ENCODE data around the gene HOXB7.

DNA sequence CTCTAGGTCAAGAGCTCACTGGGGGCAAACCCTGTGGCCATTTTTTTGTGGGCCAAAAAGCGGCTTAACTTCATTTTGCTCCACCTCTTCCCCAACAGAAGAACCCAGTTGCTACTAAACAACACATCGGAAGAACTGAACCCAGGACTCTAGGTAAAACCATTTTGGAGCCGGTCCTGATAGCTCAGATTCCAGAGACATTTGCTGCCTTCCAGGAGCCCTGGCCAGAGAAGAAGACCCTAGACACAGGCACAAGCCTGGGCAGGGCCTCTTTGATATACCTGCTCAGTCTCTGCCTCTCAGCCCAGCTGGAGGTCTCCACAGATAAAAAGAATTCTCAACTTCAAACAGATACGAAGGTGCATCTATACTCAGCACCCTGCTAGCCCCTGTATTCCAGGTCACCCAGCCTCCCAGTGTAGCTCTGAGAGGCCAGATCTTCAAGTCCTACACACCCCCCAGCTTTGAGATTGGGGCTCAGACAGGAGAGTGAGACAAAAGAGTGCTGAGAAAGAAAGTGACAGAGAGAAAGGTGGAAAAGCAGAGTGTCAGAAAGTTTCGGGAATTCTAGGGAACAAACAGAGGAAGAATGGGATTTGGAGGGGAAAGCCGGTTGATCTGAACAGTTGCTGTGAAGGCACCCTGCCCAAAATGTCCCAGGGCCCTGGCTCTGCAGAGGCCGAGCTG is 21.9 kb upstream of the HOXB7 start:
- TF ChIP-seq POLR2A (IDR thresholded peaks at IDR 0.05; ENCODE audit: low read length): no peak
- no peak for TF ChIP-seq GATA1 (IDR thresholded peaks at IDR 0.05; ENCODE audit: low read depth, low read length)
